HFFc6 (cell line): ENCODE measurements around the gene SEMA6A. TPM values are rescaled to one million over a fixed set of nuclear protein-coding genes. Genes with fewer than 3 reads are reported as not detected.

Source experiments
- DNase-seq: peaks from one replicate; pipeline ENCODE4 v3.0.0-alpha.2; 2018
- H3K27ac Mint-ChIP-seq: 2 replicates; pipeline ENCODE4 v1.8.0; 2020; ENCODE audit warnings: mild to moderate bottlenecking, mixed read lengths
- H3K27me3 Mint-ChIP-seq: 2 replicates; pipeline ENCODE4 v1.8.0; 2021; ENCODE audit warnings: mild to moderate bottlenecking, moderate library complexity, mixed read lengths; ENCODE audit not compliant: insufficient read depth
- H3K36me3 Mint-ChIP-seq: 2 replicates; pipeline ENCODE4 v1.8.0; 2021; ENCODE audit warnings: low read depth, mixed read lengths
- H3K4me1 Mint-ChIP-seq: 2 replicates; pipeline ENCODE4 v1.8.0; 2020; ENCODE audit warnings: low read depth, mixed read lengths
- H3K4me3 Mint-ChIP-seq: 2 replicates; pipeline ENCODE4 v1.8.0; 2020; ENCODE audit warnings: mild to moderate bottlenecking, moderate library complexity, mixed read lengths
- H3K9me3 Mint-ChIP-seq: 2 replicates; pipeline ENCODE4 v1.8.0; 2020; ENCODE audit warnings: mild to moderate bottlenecking, mixed read lengths
- CTCF ChIP-seq: fragments of 200-600 bp; sonication (generic); IDR thresholded peaks from 2 replicates; pipeline ENCODE4 v1.5.0; 2021; ENCODE audit warnings: antibody characterized with exemption, mild to moderate bottlenecking
- total RNA-seq, 6 experiments: library from RNA; stranded (reverse); fragmentation: NEBNext Ultra II Directional; extraction: Animal tissue kit (Norgen Biotek cat#: 25700); gene quantifications; 2 replicates in 1 of 6; 3 replicates in 5 of 6; pipeline ENCODE4 v1.2.3, GENCODE V29; 2021

The SEMA6A gene
- total RNA-seq, 6 experiments from 2014 or later = 0.20 to 0.76 (median 0.44) TPM

DNA sequence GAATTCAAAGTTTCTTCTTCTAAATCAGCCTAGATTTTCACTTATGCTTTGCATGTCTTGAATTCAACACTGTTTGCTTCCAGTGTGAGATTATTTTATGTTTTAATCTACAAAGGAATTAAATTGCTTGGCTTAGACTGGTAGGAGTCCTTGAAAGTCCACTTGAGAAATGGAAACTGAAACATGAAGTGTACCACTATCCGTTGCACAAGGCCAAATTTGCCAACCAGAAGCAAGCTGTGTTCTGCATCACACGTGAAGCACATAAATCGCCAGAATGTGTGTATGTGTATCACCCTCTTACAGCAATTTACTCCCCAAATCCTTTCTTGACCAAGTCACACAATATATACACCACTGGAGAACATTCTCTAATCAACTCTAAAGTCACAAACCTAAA, 10.3 kb downstream of the SEMA6A start:
- Mint-ChIP-seq H3K36me3 (no peaks in the 10 kb centered on the region), H3K4me1 (no peaks in the 10 kb centered on the region), H3K4me3 (no peak overlapping the region), H3K27me3 (peaks cover 4% of the 10 kb centered on the region), H3K27ac (no peak overlapping the region), H3K9me3 (no peaks in the 10 kb centered on the region)
- no peak for TF ChIP-seq CTCF
- no peak for DNase-seq

GRCh38 chr5:116563736-116564308, 10.8 kb downstream of the SEMA6A start:
- DNase-seq = no peak
- Mint-ChIP-seq H3K4me1 (no peaks in the 10 kb centered on the region), H3K9me3 (no peaks in the 10 kb centered on the region), H3K4me3 (no peak overlapping the region), H3K36me3 (no peaks in the 10 kb centered on the region), H3K27ac (no peak overlapping the region), H3K27me3 (peaks cover 4% of the 10 kb centered on the region)
- TF ChIP-seq CTCF = no peak

DNA sequence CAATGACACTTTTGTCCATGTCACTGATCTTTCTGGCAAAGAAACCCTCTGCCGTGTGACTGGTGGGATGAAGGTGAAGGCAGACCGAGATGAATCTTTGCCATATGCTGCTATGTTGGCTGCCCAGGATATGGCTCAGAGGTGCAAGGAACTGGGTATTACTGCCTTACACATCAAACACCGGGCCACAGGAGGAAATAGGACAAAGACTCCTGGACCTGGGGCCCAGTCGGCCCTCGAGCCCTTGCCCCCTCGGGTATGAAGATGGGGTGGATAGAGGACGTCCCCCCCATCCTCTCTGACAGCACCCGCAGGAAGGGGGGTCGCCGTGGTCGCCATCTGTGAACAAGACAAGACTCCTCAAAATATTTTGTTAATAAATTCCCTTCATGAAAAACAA, 12.0 kb downstream of the SEMA6A start:
- no peak for TF ChIP-seq CTCF
- H3K4me1 Mint-ChIP-seq = no peaks in the 10 kb centered on the region
- H3K27me3 Mint-ChIP-seq = peaks cover 4% of the 10 kb centered on the region
- no peak for DNase-seq
- H3K9me3 Mint-ChIP-seq = no peaks in the 10 kb centered on the region
- no peaks in the 10 kb centered on the region for H3K36me3 Mint-ChIP-seq
- H3K27ac Mint-ChIP-seq = no peak overlapping the region
- no peak overlapping the region for H3K4me3 Mint-ChIP-seq

- Mint-ChIP-seq H3K27ac (no peak overlapping the region), H3K36me3 (no peaks in the 10 kb centered on the region), H3K4me1 (no peaks in the 10 kb centered on the region), H3K27me3 (peaks cover 4% of the 10 kb centered on the region), H3K4me3 (no peak overlapping the region), H3K9me3 (no peaks in the 10 kb centered on the region)
- DNase-seq = no peak
- TF ChIP-seq CTCF = no peak
Observed at GRCh38 chr5:116561658-116562057, 13.0 kb downstream of the SEMA6A start.

GRCh38 chr5:116559673-116560164, 14.9 kb downstream of the SEMA6A start:
- Mint-ChIP-seq H3K27ac (no peak overlapping the region), H3K9me3 (no peaks in the 10 kb centered on the region), H3K27me3 (peaks cover 4% of the 10 kb centered on the region), H3K4me1 (no peaks in the 10 kb centered on the region), H3K36me3 (no peaks in the 10 kb centered on the region), H3K4me3 (no peak overlapping the region)
- no peak for DNase-seq
- no peak for TF ChIP-seq CTCF

GRCh38 chr5:116559239-116559638, 15.4 kb downstream of the SEMA6A start:
- no peak overlapping the region for H3K4me3 Mint-ChIP-seq
- H3K27me3 Mint-ChIP-seq = peaks cover 4% of the 10 kb centered on the region
- no peaks in the 10 kb centered on the region for H3K4me1 Mint-ChIP-seq
- no peaks in the 10 kb centered on the region for H3K9me3 Mint-ChIP-seq
- no peak for DNase-seq
- TF ChIP-seq CTCF = no peak
- no peaks in the 10 kb centered on the region for H3K36me3 Mint-ChIP-seq
- no peak overlapping the region for H3K27ac Mint-ChIP-seq
